HL-60 (cell line): Measurements from ENCODE around the gene TGFBR1.
A peak's percentile ranks its signal among the peaks of the same experiment; 100 is the strongest.

Source experiments
- DNase-seq, 2 experiments: peaks; one replicate each; pipeline ENCODE4 v3.0.0-alpha.2; 2010 to 2020; ENCODE audit warnings: low read depth in 1 of 2, low spot score in 1 of 2
- H3K27ac ChIP-seq: fragments of 250-450 bp; sonication (Bioruptor Pico); replicated peaks from 2 replicates; pipeline ENCODE4 v1.5.1; 2020; ENCODE audit warnings: mild to moderate bottlenecking, moderate library complexity
- H3K27me3 ChIP-seq: fragments of 250-450 bp; sonication (Bioruptor Pico); 2 replicates; pipeline ENCODE4 v1.5.1; 2021; ENCODE audit warnings: mild to moderate bottlenecking, moderate library complexity; ENCODE audit not compliant: insufficient read depth, poor library complexity, severe bottlenecking
- H3K4me3 ChIP-seq: replicated peaks from 2 replicates; pipeline ENCODE4 v1.5.1; 2011; ENCODE audit warnings: mild to moderate bottlenecking, control low read depth, low read length; ENCODE audit not compliant: insufficient read depth
- GABPA ChIP-seq: IDR thresholded peaks from 2 replicates; pipeline ENCODE4 v1.6.1; 2012; ENCODE audit warnings: low read depth
- POLR2AphosphoS5 ChIP-seq: IDR thresholded peaks from 2 replicates; pipeline ENCODE4 v1.6.1; 2012; ENCODE audit warnings: low read depth
- REST ChIP-seq: IDR thresholded peaks from 2 replicates; pipeline ENCODE4 v1.6.1; 2012; ENCODE audit warnings: low read depth; ENCODE audit not compliant: insufficient replicate concordance
- SPI1 ChIP-seq: IDR thresholded peaks from 2 replicates; pipeline ENCODE4 v1.6.1; 2012; ENCODE audit warnings: low read depth, mild to moderate bottlenecking, borderline replicate concordance
- TF ChIP-seq, protein P1 (sequence below): IDR thresholded peaks from one replicate; pipeline ENCODE4 v1.5.1; 2011; ENCODE audit warnings: low read length, control low read depth, inconsistent platforms; ENCODE audit not compliant: insufficient read depth

Gene TGFBR1

DNA sequence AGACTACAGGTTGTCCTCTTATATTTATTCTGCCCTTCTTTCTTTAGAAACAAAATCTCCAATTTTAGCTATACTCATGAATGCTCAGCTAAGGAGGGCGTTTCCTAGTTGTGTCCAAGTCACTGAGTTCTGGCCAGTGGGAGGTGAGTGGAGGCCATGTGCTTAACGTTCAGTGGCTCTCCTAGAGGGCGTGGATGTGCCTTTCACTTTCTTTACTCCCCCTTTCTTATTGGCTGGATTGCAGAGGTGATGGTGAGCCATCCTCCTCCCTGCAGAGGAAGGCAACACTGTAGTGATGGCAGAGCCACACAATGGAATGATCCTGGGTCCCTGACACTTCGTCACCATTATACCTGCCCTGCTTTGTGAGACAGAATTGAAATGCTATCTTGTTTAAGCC lies 62.2 kb downstream of the TGFBR1 start:
- H3K4me3 ChIP-seq = no peak overlapping the region
- no peak for DNase-seq
- no peak for TF ChIP-seq POLR2AphosphoS5
- no peak for TF ChIP-seq GABPA
- TF ChIP-seq, protein P1, sequence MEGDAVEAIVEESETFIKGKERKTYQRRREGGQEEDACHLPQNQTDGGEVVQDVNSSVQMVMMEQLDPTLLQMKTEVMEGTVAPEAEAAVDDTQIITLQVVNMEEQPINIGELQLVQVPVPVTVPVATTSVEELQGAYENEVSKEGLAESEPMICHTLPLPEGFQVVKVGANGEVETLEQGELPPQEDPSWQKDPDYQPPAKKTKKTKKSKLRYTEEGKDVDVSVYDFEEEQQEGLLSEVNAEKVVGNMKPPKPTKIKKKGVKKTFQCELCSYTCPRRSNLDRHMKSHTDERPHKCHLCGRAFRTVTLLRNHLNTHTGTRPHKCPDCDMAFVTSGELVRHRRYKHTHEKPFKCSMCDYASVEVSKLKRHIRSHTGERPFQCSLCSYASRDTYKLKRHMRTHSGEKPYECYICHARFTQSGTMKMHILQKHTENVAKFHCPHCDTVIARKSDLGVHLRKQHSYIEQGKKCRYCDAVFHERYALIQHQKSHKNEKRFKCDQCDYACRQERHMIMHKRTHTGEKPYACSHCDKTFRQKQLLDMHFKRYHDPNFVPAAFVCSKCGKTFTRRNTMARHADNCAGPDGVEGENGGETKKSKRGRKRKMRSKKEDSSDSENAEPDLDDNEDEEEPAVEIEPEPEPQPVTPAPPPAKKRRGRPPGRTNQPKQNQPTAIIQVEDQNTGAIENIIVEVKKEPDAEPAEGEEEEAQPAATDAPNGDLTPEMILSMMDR = no peak
- TF ChIP-seq REST = no peak
- no peak for TF ChIP-seq SPI1
- no peak overlapping the region for H3K27ac ChIP-seq
- no peaks in the 10 kb centered on the region for H3K27me3 ChIP-seq

DNA sequence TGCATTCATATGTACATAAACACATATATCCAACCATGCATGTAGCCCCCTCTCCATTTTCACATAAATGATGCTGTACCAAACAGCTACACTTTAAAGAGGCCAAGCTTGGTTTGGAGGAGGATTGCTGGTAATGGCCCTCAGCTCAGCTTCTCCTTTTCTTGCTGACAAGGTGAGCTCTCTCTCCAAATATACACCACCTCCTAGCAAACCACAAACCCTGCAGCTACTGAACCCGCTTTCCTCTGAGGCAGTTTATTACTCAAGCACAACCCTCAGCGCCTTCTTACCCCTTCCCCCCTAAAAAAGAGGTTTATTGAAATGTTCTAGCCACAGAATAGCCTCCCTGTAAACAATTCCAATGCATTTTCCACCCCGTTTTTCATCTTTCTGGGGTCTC lies 62.8 kb downstream of the TGFBR1 start:
- TF ChIP-seq, protein P1 = no peak
- peak; percentile 13; the same call in 1 of the 2 replicates for TF ChIP-seq SPI1

DNA sequence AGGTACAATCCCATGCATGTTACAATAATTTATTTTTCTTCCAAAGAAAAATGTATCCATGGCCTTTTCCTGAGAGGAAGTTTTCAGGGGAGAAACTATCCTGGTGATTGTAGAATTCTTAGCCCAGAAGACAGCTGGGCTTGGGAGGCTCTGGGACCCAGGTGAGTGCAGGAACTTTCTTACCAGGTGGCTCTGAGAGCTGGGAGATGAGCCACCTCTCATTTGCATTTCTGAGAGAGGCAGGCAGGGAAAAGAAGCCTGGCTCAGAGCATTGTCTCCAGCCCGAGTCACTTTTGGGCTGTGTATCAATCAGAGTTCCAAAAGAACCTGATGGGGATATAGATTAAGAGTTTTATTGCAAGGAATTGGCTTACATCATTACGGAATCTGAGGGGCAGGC lies 64.2 kb downstream of the TGFBR1 start:
- Histone ChIP-seq H3K4me3 (no peak overlapping the region), H3K27me3 (no peaks in the 10 kb centered on the region), H3K27ac (no peak overlapping the region)
- TF ChIP-seq, protein P1 = no peak
- TF ChIP-seq GABPA (no peak), REST (no peak), SPI1 (no peak), POLR2AphosphoS5 (no peak)
- no peak for DNase-seq

More for the DNA sequence above, 62.8 kb downstream of the TGFBR1 start:
- no peak overlapping the region for H3K27ac ChIP-seq
- peak in 1 of 2 experiments; percentile 77 for DNase-seq
- no peak overlapping the region for H3K4me3 ChIP-seq
- no peaks in the 10 kb centered on the region for H3K27me3 ChIP-seq

- TF ChIP-seq, protein P1 = no peak
- TF ChIP-seq SPI1 = no peak
- no peak for TF ChIP-seq REST
- TF ChIP-seq POLR2AphosphoS5 = no peak
- no peak for TF ChIP-seq GABPA
- no peak overlapping the region for H3K4me3 ChIP-seq
- H3K27me3 ChIP-seq = no peaks in the 10 kb centered on the region
- no peak overlapping the region for H3K27ac ChIP-seq
- no peak for DNase-seq
Measured at GRCh38 chr9:99169982-99170761, 65.3 kb downstream of the TGFBR1 start.
